HCT116 (cell line): ENCODE results near the gene RNF8. TPM values are rescaled to one million over a fixed set of nuclear protein-coding genes. Genes with fewer than 3 reads are reported as not detected.

Experiments used
- ATAC-seq: fragments of 200-7000 bp; cut with Tn5 transposase; 2 replicates; pipeline ENCODE4 v1.9.1; 2020; ENCODE audit warnings: mild to moderate bottlenecking, moderate library complexity
- BruUV-seq: library from RNA; stranded (reverse); fragments of 400-500 nt; replicated peaks from 2 replicates; lab custom pipeline; 2021; lab: Mats Ljungman, UMichigan
- CTCF ChIA-PET: fragments of 300-600 bp; sonication (Branson Sonifier 250); formaldehyde crosslinking; loops from one replicate; lab custom pipeline; 2021; ENCODE audit warnings: antibody characterized with exemption; lab: Charles Lee
- POLR2A ChIA-PET: fragments of 300-600, 350-600 bp; sonication (Branson Sonifier 250); formaldehyde crosslinking; loops from one replicate; lab custom pipeline; 2021; ENCODE audit warnings: antibody characterized with exemption; lab: Charles Lee
- RAD21 ChIA-PET, 2 experiments: fragments of 300-600 bp; sonication (Branson Sonifier 250); formaldehyde crosslinking; loops; one replicate each; lab custom pipeline; 2023; ENCODE audit warnings: low total read pairs in 2 of 2; ENCODE audit not compliant: uncharacterized antibody in 2 of 2, unreplicated experiment in 2 of 2, low non-redundant PET in 1 of 2; lab: Charles Lee
- DNase-seq: peaks from one replicate; pipeline ENCODE4 v3.0.0-alpha.2; 2010; ENCODE audit warnings: low read depth, low spot score
- H2AFZ ChIP-seq: fragments of 200-600 bp; shearing (Covaris generic), sonication (generic); 2 replicates; pipeline ENCODE4 v1.6.1; 2017; ENCODE audit warnings: low read depth, mixed run types, mixed read lengths, antibody characterized with exemption, low read length; ENCODE audit not compliant: poor library complexity, severe bottlenecking
- H3K27ac ChIP-seq: 2 replicates; pipeline ENCODE4 v1.5.1; 2012; ENCODE audit warnings: low read depth, low read length
- H3K27me3 ChIP-seq: fragments of 200-600 bp; sonication (generic); 2 replicates; pipeline ENCODE4 v1.6.1; 2016; ENCODE audit warnings: mixed run types, low read length, mixed read lengths; ENCODE audit not compliant: insufficient read depth
- H3K36me3 ChIP-seq, 2 experiments: fragments of 200-500 bp in 1 of 2; fragments of 200-600 bp in 1 of 2; sonication (Bioruptor generic) in 1 of 2; sonication (generic) in 1 of 2; 2 replicates each; pipeline versions ENCODE4 v1.5.1 to v1.6.1; 2014 to 2016; ENCODE audit warnings: low read length in 2 of 2, inconsistent platforms in 1 of 2, mixed read lengths in 1 of 2, mixed run types in 1 of 2; ENCODE audit not compliant: insufficient read depth in 2 of 2, control insufficient read depth in 1 of 2
- H3K4me1 ChIP-seq, 2 experiments: fragments of 200-600 bp in 1 of 2; sonication (generic) in 1 of 2; 2 replicates each; pipeline versions ENCODE4 v1.5.1 to v1.6.1; 2012 to 2017; ENCODE audit warnings: low read length in 2 of 2, inconsistent platforms in 1 of 2, mild to moderate bottlenecking in 1 of 2, mixed read lengths in 1 of 2, mixed run types in 1 of 2, moderate library complexity in 1 of 2; ENCODE audit not compliant: insufficient read depth in 2 of 2, control insufficient read depth in 1 of 2
- H3K4me2 ChIP-seq: fragments of 200-600 bp; sonication (generic); 2 replicates; pipeline ENCODE4 v1.6.1; 2017; ENCODE audit warnings: mixed run types, low read length, mixed read lengths
- H3K4me3 ChIP-seq, 2 experiments: fragments of 200-600 bp in 1 of 2; sonication (generic) in 1 of 2; replicated peaks in 1 of 2; 2 replicates each; pipeline ENCODE4 v1.5.1; 2011 to 2016; ENCODE audit warnings: low read length in 2 of 2, control low read depth in 1 of 2, low read depth in 1 of 2, mild to moderate bottlenecking in 1 of 2, mixed read lengths in 1 of 2, mixed run types in 1 of 2
- H3K79me2 ChIP-seq: fragments of 200-600 bp; sonication (generic); 2 replicates; pipeline ENCODE4 v1.6.1; 2017; ENCODE audit warnings: mild to moderate bottlenecking, mixed run types, low read length, moderate library complexity, mixed read lengths; ENCODE audit not compliant: insufficient read depth
- H3K9ac ChIP-seq: fragments of 200-600 bp; sonication (generic); 2 replicates; pipeline ENCODE4 v1.6.1; 2016; ENCODE audit warnings: low read length, mixed read lengths
- H3K9me2 ChIP-seq: fragments of 200-600 bp; sonication (generic), shearing (Covaris generic); 2 replicates; pipeline ENCODE4 v1.6.1; 2017; ENCODE audit warnings: mixed run types, mild to moderate bottlenecking, moderate library complexity; ENCODE audit not compliant: insufficient read depth
- H3K9me3 ChIP-seq, 2 experiments: fragments of 200-500 bp in 1 of 2; fragments of 200-600 bp in 1 of 2; sonication (Bioruptor generic) in 1 of 2; sonication (generic) in 1 of 2; 2 replicates each; pipeline ENCODE4 v1.6.1; 2014 to 2017; ENCODE audit warnings: low read length in 2 of 2, mixed read lengths in 2 of 2, inconsistent platforms in 1 of 2, low read depth in 1 of 2, mild to moderate bottlenecking in 1 of 2, mixed run types in 1 of 2, moderate library complexity in 1 of 2; ENCODE audit not compliant: control insufficient read depth in 1 of 2, insufficient read depth in 1 of 2
- H4K20me1 ChIP-seq: fragments of 200-600 bp; sonication (generic), shearing (Covaris generic); 2 replicates; pipeline ENCODE4 v1.6.1; 2017; ENCODE audit warnings: mixed run types, mild to moderate bottlenecking, moderate library complexity; ENCODE audit not compliant: insufficient read depth
- CEBPB ChIP-seq: IDR thresholded peaks from 2 replicates; pipeline ENCODE4 v1.6.1; 2012; ENCODE audit warnings: low read depth
- CTCF ChIP-seq, 3 experiments: fragments of 200-600 bp in 1 of 3; sonication (generic) in 1 of 3; IDR thresholded peaks in 2 of 3; conservative IDR thresholded peaks in 1 of 3; 2 replicates each; pipeline ENCODE4 v1.5.1; 2012 to 2017; ENCODE audit warnings: low read depth in 2 of 3, low read length in 2 of 3, antibody characterized with exemption in 1 of 3, borderline replicate concordance in 1 of 3, control low read depth in 1 of 3, mild to moderate bottlenecking in 1 of 3, mixed read lengths in 1 of 3, mixed run types in 1 of 3, moderate library complexity in 1 of 3; ENCODE audit not compliant: insufficient read depth in 1 of 3
- EZH2 ChIP-seq: fragments of 200-600 bp; sonication (generic); IDR thresholded peaks from 2 replicates; pipeline ENCODE4 v1.6.1; 2017; ENCODE audit warnings: antibody characterized with exemption, mixed run types
- JUND ChIP-seq: IDR thresholded peaks from 2 replicates; pipeline ENCODE4 v1.6.1; 2012
- MAX ChIP-seq: IDR thresholded peaks from 2 replicates; pipeline ENCODE4 v1.6.1; 2012
- POLR2A ChIP-seq: IDR thresholded peaks from 2 replicates; pipeline ENCODE4 v1.7.0; 2011; ENCODE audit warnings: borderline replicate concordance; ENCODE audit not compliant: insufficient read depth, insufficient read length; ENCODE audit errors: extremely low read depth
- RAD21 ChIP-seq: IDR thresholded peaks from 2 replicates; pipeline ENCODE4 v1.6.1; 2012; ENCODE audit warnings: low read depth, mild to moderate bottlenecking
- TCF7L2 ChIP-seq: IDR thresholded peaks from 2 replicates; pipeline ENCODE4 v1.7.0; 2011; ENCODE audit warnings: borderline replicate concordance, inconsistent platforms; ENCODE audit not compliant: insufficient read depth, insufficient read length; ENCODE audit errors: extremely low read depth
- ZBTB33 ChIP-seq: IDR thresholded peaks from 2 replicates; pipeline ENCODE4 v1.6.1; 2011; ENCODE audit warnings: mild to moderate bottlenecking, low read length, moderate library complexity; ENCODE audit not compliant: insufficient replicate concordance; ENCODE audit errors: extremely low read depth
- ZFX ChIP-seq: fragments of 450-650 bp; IDR thresholded peaks from 2 replicates; pipeline ENCODE4 v1.6.1; 2017
- intact Hi-C: fragments of 100-400 bp; cut with micrococcal nuclease; formaldehyde crosslinking; loops from 2 replicates; pipeline ENCODE4 v1.10.0; 2022
- total RNA-seq: library from RNA; stranded (reverse); gene quantifications from one replicate; pipeline ENCODE4 v1.2.1, GENCODE V29; 2021; ENCODE audit not compliant: unreplicated experiment

Gene RNF8
- total RNA-seq, 1 experiment from 2014 or later, result 28.0 TPM

GRCh38 chr6:37305841-37306425 lies 47.9 kb upstream of the RNF8 start:
- H3K27ac ChIP-seq, result no peak overlapping the region
- H3K4me3 ChIP-seq, result no peak overlapping the region
- H3K9ac ChIP-seq, result no peak overlapping the region
- ChIA-PET POLR2A (no interaction called here), RAD21 (no interaction called here), CTCF (no interaction called here)
- DNase-seq (no peak), ATAC-seq (no peak)
- no peak overlapping the region for H3K4me2 ChIP-seq
- no peaks in the 10 kb centered on the region for H4K20me1 ChIP-seq
- no peak for TF ChIP-seq ZBTB33
- TF ChIP-seq JUND, result no peak
- TF ChIP-seq RAD21, result no peak
- TF ChIP-seq CEBPB, result no peak
- TF ChIP-seq EZH2, result no peak
- TF ChIP-seq MAX, result no peak
- no peak for TF ChIP-seq POLR2A
- no peak for TF ChIP-seq ZFX
- TF ChIP-seq CTCF (IDR thresholded peaks at IDR 0.05 in 2 of 3, conservative IDR thresholded peaks at IDR 0.05 in 1 of 3; ENCODE audit: borderline replicate concordance in 1 of 3, insufficient read depth in 1 of 3, low read depth in 2 of 3, low read length in 2 of 3), result no peak
- TF ChIP-seq TCF7L2, result no peak
- H3K9me2 ChIP-seq, result no peaks in the 10 kb centered on the region
- BruUV-seq, result no TSS peak
- no peaks in the 10 kb centered on the region for H3K27me3 ChIP-seq
- no peaks in the 10 kb centered on the region for H3K4me1 ChIP-seq
- intact Hi-C loops, result loop anchor here (5.0 kb wide), 1 partner anchor 289 kb away; no protein-coding TSS in a partner anchor
- peaks cover 5 to 8% of the 10 kb centered on the region in 2 experiments; a peak in 2 of 4 replicates for H3K36me3 ChIP-seq
- H2AFZ ChIP-seq, result no peak overlapping the region
- no peaks in the 10 kb centered on the region for H3K79me2 ChIP-seq
- H3K9me3 ChIP-seq, result no peaks in the 10 kb centered on the region
